DMS 273 (cell line): ENCODE measurements around the gene TSPAN4.

Experiments used
- DNase-seq: peaks from one replicate; lab custom pipeline; 2025; ENCODE audit not compliant: unreplicated experiment; lab: John Stamatoyannopoulos, UW

Gene TSPAN4

DNA sequence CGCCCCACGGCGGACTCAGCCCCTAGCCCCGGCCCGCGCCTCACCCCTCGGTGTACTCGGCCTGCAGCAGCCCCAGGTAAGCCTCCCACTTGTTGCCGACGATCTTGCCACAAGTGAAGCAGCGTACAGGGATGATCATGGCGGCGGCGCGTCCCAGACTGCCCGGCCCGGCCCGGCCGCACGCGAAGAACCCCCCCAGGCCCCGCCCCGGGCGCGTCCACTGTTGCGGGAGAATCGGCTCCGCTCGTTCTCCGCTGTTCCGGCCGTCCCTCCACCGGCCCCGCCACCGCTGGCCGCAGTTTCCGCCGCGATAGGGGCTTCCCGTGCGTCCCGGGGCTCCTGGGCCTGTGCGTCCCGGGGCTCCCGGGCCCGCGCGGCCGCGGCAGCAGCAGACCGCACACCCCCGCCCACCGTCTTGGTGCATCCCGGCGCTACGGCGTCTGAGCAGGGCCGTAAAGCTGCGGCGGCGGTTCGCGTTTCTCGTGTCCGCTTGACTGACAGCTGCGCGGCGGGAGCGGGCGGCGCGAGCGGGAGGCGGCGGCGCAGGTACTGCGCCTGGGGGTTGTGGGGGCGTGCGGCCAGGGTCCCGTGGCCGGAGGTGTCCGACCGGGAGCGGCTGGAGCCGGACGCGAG, at the start of gene TSPAN4, which contains the start of gene POLR2L:
TSS of gene TSPAN4 (plus strand) at position 483 of the 633 bp plus-strand sequence. CDS start 7,453 bp downstream, outside the sequence.
TSS of gene POLR2L (minus strand) at position 160 of the 633 bp plus-strand sequence. CDS start at position 139, 21 bp downstream.
- DNase-seq = peak; percentile 92

GRCh38 chr11:792873-793272, 49.8 kb upstream of the TSPAN4 start:
- no peak for DNase-seq

GRCh38 chr11:793556-793955, 49.1 kb upstream of the TSPAN4 start:
- DNase-seq = peak; percentile 95

GRCh38 chr11:794013-794765, 48.5 kb upstream of the TSPAN4 start:
- peak; percentile 67 for DNase-seq

DNA sequence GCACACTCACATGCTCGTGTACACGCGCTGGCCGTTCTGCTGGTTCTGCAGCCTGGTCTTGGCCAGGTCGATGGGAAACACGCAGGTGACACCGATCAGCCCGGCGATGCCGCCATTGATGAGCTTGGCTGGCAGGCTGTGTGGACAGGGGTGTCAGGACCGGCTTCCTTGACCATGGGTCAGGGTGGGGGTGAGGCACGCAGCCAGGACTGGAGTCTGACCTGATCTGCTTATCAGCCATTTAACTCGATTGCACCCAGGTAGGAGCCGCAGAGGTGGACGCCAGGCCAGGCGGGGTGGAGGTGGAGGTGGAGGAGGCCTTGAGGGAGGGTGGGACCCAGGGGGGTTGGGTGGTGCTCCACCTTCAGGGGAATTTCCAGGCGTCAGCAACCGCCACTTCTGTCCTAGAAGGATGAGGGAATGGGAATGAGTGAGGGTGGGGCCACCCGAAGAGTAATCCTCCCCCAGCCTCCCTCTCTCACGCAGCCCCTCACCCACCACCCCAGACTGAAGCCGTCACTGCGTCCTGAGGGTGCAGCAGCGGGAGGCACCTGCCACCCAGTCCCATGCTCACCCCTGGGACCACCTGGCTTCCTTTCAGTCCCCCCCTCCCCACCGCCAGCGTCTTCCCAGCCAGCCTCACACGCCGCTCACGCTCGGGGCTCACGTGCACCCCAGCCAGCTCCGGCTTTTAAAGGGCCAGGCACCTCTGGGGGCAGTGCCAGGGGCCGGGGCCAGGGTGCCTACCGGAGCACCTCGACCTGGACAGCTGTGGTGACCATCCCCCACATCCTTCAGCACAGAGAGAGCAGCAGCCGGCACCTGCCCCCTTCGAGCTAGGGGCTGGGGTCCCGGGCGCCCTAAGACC, 47.7 kb upstream of the TSPAN4 start:
- peak; percentile 81 for DNase-seq

DNA sequence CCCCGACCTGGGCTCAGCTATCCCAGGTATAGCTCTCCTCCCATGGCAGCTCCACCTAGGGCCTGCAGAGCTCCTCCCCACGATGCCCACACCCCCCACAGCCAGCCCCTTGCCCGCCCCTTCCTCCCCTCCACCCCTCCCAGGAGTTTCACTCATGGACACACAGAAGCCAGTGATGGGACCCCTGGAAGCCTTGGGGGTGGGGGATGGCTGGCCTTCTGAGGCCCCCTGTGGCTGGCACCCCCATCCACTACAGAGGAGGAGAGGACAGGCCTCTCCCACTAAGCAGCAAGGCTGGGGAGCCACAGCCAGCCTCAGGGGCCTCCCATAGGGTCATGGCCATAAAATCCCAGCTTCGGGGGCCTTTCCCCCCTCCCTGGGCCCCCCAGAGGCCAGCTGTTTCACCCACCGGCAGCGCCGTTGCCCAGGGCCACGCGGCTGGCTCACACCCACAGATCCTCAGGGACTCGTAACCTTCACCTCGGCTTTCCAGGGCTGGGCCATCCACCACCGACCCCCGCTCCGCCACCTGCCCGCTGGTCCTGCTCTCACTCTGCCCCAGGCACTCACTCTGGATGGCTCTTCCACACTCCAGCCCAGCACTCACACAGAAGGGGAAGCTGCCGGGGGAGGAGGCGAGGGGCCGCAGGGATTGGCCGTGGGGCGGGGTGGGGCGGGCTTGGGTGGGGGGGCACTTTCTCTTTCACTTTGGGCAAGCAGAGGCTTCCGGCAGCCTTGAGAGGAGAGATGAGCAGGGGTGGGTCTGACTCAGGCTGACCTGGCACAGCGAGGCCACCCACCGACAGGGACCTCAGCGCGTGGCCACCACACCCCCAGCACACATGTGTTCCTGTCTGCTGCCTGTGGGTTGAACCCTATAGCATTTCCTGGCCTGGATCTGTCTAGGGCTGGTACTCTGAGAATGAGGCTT, 46.8 kb upstream of the TSPAN4 start:
- peak; percentile 89 for DNase-seq

DNA sequence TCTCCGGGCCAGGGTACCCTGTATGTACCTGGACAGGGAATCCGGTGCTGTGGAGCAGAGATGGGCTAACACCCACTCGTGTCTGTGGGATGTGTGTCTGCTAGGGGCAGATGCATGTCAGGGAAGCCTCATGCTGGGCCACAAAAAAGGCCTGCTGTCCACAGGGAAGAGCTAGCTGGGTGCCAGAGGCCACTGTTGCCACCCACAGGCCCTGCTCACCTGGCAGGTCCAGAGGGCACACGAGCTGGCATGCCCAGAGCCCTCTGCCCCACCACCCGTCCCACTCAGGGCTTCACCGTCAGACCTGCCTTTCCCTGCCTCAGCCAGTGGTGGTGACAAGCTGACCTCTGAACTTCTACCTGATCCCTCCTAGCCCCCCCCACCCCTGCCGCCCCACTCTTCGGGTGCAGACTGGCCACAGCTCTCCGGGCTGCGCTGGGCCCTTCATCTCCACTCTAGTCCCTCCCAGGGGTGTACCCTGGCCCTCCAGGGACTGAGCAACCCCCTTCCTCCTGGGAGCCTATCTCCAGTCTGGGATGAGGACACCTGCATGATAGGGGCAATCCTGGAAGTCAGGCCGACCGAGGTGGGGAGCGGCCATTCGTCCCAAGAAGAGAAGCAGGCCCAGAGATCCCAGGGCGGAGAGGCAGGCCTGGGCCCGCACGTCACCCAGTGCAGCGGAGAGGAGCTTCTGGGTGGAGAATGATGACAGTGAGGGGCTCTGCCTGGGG, 45.9 kb upstream of the TSPAN4 start:
- no peak for DNase-seq

DNA sequence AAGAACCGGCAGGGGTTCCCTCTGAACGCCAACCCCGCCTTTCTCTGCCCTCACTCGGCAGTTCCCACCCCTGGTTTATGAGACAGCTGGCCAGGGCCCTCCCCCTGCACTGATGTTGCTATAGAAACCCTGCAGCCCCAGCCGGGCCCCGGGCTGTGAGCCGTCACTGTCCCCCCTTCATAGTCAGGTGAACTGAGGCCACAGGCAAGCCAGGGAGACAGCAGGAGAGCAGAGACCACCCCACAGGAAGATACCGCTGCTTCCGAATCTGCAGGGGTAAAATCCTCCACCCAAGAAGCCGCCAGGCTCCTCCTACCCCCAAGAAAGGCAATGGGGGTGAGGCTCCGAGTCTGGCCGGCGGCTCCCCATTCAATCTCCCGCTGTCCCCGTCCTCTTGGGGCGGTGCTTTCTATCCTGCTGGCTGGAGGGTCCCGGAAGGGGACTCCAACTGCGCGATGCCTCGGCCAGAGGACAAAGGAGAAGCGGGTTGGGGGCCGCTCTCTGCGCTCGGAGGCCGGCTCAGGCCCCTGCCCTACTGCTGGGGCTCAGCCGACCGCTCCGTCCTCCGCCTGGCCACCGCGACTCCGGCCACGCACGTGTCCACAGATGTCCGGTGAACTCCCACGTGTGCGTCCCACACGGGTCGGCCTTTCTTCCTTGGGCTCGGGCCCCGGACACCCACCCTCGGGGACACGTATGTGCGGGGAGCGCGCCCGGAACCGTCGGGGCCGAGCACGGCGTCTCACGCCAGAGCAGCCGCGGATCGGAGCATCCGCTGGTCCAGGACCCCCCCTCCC, 45.2 kb upstream of the TSPAN4 start:
- peak; percentile 93 for DNase-seq

DNA sequence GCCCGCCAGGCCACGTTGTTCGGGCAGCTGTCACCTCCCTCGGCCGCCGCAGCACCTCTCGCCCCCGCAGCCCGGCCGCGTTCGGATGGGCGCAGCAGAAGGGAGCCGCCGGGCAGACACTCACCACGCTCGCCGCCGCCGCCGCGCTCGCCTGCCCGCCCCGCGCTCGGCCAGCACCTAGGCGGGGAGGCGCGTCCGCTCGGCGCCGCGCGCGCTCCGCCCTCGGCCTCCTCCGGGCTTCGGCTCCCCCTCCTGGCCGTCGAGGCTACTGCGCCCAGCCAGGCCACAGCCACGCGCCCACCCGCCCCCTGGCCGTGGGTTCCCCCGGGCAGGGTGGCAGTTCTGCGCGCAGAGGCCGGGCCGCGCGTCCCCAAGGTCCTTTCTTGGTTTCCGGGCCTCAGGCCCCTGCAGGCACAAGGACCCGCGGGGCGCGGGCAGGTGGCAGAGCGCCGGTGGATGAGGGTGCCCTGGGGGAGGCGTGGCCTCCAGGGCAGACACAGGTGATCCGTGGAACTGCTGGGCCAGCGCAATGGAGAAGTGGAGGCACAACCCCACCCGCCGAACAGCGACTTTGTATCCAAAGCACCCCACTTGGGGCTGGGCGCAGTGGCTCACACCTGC, 44.4 kb upstream of the TSPAN4 start, which contains the start of gene SLC25A22:
TSS of gene SLC25A22 (minus strand) at position 189 of the 621 bp plus-strand sequence. CDS start 3,275 bp downstream, outside the sequence.
- peak; percentile 91 for DNase-seq

DNA sequence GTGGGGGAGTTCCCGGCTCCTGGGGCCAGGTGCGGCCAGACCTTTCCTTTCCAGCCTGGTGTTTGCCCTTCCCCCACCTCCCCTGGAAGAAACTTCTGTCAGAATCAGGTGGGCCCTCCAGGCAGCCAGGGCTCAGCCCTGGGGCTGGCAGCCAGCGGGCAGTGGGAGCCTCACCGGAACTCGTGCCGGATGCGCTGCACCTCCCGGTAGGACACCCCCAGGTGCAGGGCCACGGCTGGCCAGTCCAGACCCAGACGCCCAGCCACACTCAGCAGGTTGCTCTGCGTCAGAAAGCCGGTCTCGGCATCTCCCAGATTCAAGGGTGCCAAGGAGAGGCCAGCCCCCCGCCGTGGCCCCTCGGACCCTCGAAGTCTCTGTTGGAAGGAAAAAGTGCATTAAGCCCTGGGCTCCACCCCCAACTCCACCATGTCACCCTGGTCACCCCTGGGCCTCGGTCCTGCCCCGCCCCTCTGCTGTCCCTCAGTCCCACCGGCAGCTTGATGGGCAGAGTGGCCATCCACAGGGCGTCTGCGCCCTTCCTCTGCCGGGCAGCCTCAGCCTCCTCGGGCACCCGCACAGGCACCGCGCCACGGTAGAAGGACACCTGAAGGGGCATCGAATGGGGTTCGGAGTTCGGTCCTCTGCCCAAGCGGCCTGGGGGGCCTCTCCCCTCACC, 42.9 kb upstream of the TSPAN4 start:
- DNase-seq = no peak

- DNase-seq = no peak
These were observed 42.2 kb upstream of the TSPAN4 start for GRCh38 chr11:800473-800872.

GRCh38 chr11:801097-801780, 41.4 kb upstream of the TSPAN4 start:
- no peak for DNase-seq

- DNase-seq = no peak
These were observed 40.5 kb upstream of the TSPAN4 start for GRCh38 chr11:802018-802617.

- peak; percentile 57 for DNase-seq
These were observed 39.8 kb upstream of the TSPAN4 start for GRCh38 chr11:802693-803466.

DNA sequence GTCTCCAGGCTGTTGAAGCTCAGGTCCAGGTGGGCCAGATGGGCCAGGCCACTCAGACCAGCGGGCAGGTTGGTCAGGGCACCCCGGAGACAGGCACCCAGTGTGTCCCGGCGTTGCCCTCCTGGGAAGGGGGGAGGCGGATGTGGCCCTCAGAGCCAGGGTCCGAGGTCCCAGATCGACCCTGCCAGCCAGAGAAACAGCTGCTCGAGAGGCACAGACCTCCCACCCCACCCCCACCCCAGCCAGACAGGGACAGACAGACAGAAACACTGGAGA, 39.2 kb upstream of the TSPAN4 start:
- no peak for DNase-seq
